Sigmoid colon (tissue), 3 donors: ENCODE measurements around the gene USP17L13.
"Not testable (repeated sequence)": the region's sequence is repeated elsewhere in the genome, so short reads cannot be mapped to it uniquely, and the experiment has no call there.

Source experiments
- POLR2A ChIP-seq, 2 donors: fragments of 450-650 bp; IDR thresholded peaks; one replicate each; pipeline ENCODE4 v1.6.1; 2016; ENCODE audit warnings: antibody characterized with exemption in 2 of 2, mild to moderate bottlenecking in 2 of 2, moderate library complexity in 2 of 2
- TF ChIP-seq, protein P1 (sequence below), 4 experiments: fragments of 450-650 bp in 3 of 4; fragments of 200-600 bp in 1 of 4; IDR thresholded peaks; one replicate each; pipeline ENCODE4 v1.5.1; 2016 to 2019; ENCODE audit warnings: antibody characterized with exemption in 4 of 4, mild to moderate bottlenecking in 3 of 4, moderate library complexity in 2 of 4

DNA sequence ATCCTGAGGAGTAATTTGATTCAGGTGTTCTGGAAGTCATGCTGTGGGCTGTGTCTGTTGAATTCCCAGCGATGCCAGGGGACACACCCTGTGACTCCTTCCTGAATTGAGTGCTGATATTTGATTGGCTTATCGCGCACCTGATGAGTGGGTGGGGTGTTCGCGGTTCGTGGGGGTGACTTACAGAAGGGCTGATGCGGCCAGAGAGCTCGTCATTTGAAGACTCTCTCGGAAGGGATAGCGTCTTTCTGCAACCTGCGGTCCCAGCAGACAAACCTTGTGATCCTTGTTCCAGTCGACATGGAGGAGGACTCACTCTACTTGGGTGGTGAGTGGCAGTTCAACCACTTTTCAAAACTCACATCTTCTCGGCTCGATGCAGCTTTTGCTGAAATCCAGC, at the start of gene USP17L13:
- TF ChIP-seq, protein P1, sequence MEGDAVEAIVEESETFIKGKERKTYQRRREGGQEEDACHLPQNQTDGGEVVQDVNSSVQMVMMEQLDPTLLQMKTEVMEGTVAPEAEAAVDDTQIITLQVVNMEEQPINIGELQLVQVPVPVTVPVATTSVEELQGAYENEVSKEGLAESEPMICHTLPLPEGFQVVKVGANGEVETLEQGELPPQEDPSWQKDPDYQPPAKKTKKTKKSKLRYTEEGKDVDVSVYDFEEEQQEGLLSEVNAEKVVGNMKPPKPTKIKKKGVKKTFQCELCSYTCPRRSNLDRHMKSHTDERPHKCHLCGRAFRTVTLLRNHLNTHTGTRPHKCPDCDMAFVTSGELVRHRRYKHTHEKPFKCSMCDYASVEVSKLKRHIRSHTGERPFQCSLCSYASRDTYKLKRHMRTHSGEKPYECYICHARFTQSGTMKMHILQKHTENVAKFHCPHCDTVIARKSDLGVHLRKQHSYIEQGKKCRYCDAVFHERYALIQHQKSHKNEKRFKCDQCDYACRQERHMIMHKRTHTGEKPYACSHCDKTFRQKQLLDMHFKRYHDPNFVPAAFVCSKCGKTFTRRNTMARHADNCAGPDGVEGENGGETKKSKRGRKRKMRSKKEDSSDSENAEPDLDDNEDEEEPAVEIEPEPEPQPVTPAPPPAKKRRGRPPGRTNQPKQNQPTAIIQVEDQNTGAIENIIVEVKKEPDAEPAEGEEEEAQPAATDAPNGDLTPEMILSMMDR (IDR thresholded peaks at IDR 0.05): not testable (repeated sequence)
- not testable (repeated sequence) for TF ChIP-seq POLR2A (IDR thresholded peaks at IDR 0.05)
